Colonic mucosa (tissue), 4 donors: ENCODE measurements around the gene CACNG6. TPM values are rescaled to one million over a fixed set of nuclear protein-coding genes. Genes with fewer than 3 reads are reported as not detected.
"Not testable (repeated sequence)": the region's sequence is repeated elsewhere in the genome, so short reads cannot be mapped to it uniquely, and the experiment has no call there.

Experiments used
- DNase-seq: peaks from one replicate; pipeline ENCODE4 v3.0.0-alpha.2; 2020
- H3K27ac ChIP-seq: fragments of 200-600 bp; one replicate; pipeline ENCODE4 v1.8.0; 2021
- H3K27me3 ChIP-seq: fragments of 200-600 bp; one replicate; pipeline ENCODE4 v1.8.0; 2021
- H3K36me3 ChIP-seq: fragments of 200-600 bp; one replicate; pipeline ENCODE4 v1.8.0; 2021
- H3K4me1 ChIP-seq: fragments of 200-600 bp; one replicate; pipeline ENCODE4 v1.8.0; 2021; ENCODE audit warnings: mild to moderate bottlenecking
- H3K4me3 ChIP-seq: fragments of 200-600 bp; one replicate; pipeline ENCODE4 v1.8.0; 2021
- H3K9ac ChIP-seq, 2 donors: one replicate each; pipeline ENCODE4 v1.7.0; 2013; ENCODE audit warnings: control low read depth in 2 of 2, low read depth in 2 of 2, low read length in 2 of 2
- H3K9me3 ChIP-seq: fragments of 200-600 bp; one replicate; pipeline ENCODE4 v1.8.0; 2021
- CTCF ChIP-seq: fragments of 200-600 bp; IDR thresholded peaks from one replicate; pipeline ENCODE4 v1.8.0; 2022; ENCODE audit warnings: antibody characterized with exemption, mild to moderate bottlenecking
- intact Hi-C: fragments of 100-400 bp; cut with DNase I; formaldehyde crosslinking; loops from one replicate; pipeline ENCODE4 v1.14.1; 2022
- total RNA-seq, 2 donors: library from RNA; stranded (reverse); fragmentation: NEBNext Ultra II Directional in 1 of 2; extraction: Animal tissue kit (Norgen Biotek cat#: 25700) in 1 of 2; gene quantifications; one replicate each; pipeline ENCODE4 v1.2.1, GENCODE V29; 2021
- donor health status: healthy.
- donor health status: DM: no; HTN: no; CAD: no.
- donor health status: DM: no; HTN: no; CAD: no.

CACNG6 gene
- total RNA-seq, 2 donors from 2014 or later = not detected

- DNase-seq = no peak
- Histone ChIP-seq H3K36me3 (no peaks in the 10 kb centered on the region), H3K27me3 (peaks cover 17% of the 10 kb centered on the region), H3K9me3 (no peaks in the 10 kb centered on the region), H3K27ac (no peak overlapping the region), H3K4me3 (no peak overlapping the region), H3K4me1 (no peaks in the 10 kb centered on the region), H3K9ac (no peak overlapping the region)
- intact Hi-C loops = no loop called here
- no peak for TF ChIP-seq CTCF
Measured at GRCh38 chr19:53945998-53946397, 45.4 kb upstream of the CACNG6 start.

- intact Hi-C loops = no loop called here
- Histone ChIP-seq H3K4me3 (no peak overlapping the region), H3K27ac (no peak overlapping the region), H3K9ac (no peak overlapping the region), H3K9me3 (no peaks in the 10 kb centered on the region), H3K4me1 (no peaks in the 10 kb centered on the region), H3K27me3 (peaks cover 5% of the 10 kb centered on the region), H3K36me3 (no peaks in the 10 kb centered on the region)
- no peak for TF ChIP-seq CTCF
- no peak for DNase-seq
Measured at GRCh38 chr19:53947624-53948023, 43.8 kb upstream of the CACNG6 start.

- H3K27ac ChIP-seq, H3K9me3 ChIP-seq, H3K27me3 ChIP-seq, intact Hi-C loops, H3K4me1 ChIP-seq, H3K9ac ChIP-seq, H3K4me3 ChIP-seq, H3K36me3 ChIP-seq, DNase-seq: not testable (repeated sequence)
Measured at GRCh38 chr19:53948611-53949010, 42.8 kb upstream of the CACNG6 start.

- Histone ChIP-seq H3K9ac (no peak overlapping the region), H3K36me3 (no peaks in the 10 kb centered on the region), H3K9me3 (no peaks in the 10 kb centered on the region), H3K4me1 (no peaks in the 10 kb centered on the region), H3K4me3 (no peak overlapping the region), H3K27me3 (no peaks in the 10 kb centered on the region), H3K27ac (no peak overlapping the region)
- TF ChIP-seq CTCF = no peak
- intact Hi-C loops = no loop called here
- no peak for DNase-seq
Measured at GRCh38 chr19:53951436-53951835, 40.0 kb upstream of the CACNG6 start.

- no peaks in the 10 kb centered on the region for H3K9me3 ChIP-seq
- H3K36me3 ChIP-seq = no peaks in the 10 kb centered on the region
- no peak overlapping the region for H3K9ac ChIP-seq
- no peak for TF ChIP-seq CTCF
- intact Hi-C loops = no loop called here
- no peaks in the 10 kb centered on the region for H3K4me1 ChIP-seq
- no peak overlapping the region for H3K27ac ChIP-seq
- no peak for DNase-seq
- H3K27me3 ChIP-seq = no peaks in the 10 kb centered on the region
- H3K4me3 ChIP-seq = no peak overlapping the region
Measured at GRCh38 chr19:53951947-53952346, 39.5 kb upstream of the CACNG6 start.

GRCh38 chr19:53953383-53953782 is 38.1 kb upstream of the CACNG6 start:
- intact Hi-C loops = no loop called here

More at GRCh38 chr19:53953383-53953782, 38.1 kb upstream of the CACNG6 start:
- Histone ChIP-seq H3K27me3 (peaks cover 6% of the 10 kb centered on the region), H3K4me3 (no peak overlapping the region), H3K36me3 (no peaks in the 10 kb centered on the region), H3K4me1 (no peaks in the 10 kb centered on the region), H3K9ac (no peak overlapping the region), H3K9me3 (no peaks in the 10 kb centered on the region), H3K27ac (no peak overlapping the region)
- TF ChIP-seq CTCF = no peak
- DNase-seq = no peak
